Activated CD4-positive, alpha-beta T cell treated with anti-CD3 and anti-CD28 coated beads, Interleukin-2, Interleukin-6, amounts not matched to agents 100 ng/mL and 50 ng/mL, durations not matched to agents 16 hours and 8 hours (primary cell): ENCODE data around the gene PRSS57.
A peak's percentile ranks its signal among the peaks of the same experiment; 100 is the strongest.
"Not testable (repeated sequence)": the region's sequence is repeated elsewhere in the genome, so short reads cannot be mapped to it uniquely, and the experiment has no call there.

ENCODE experiments used
- DNase-seq: peaks from one replicate; pipeline ENCODE4 v3.0.0-alpha.2; 2020

PRSS57 gene

GRCh38 chr19:695352-695949, at the start of gene PRSS57:
Gene PRSS57, minus strand, starts transcription at chr19:695452. Its CDS starts 22 bp downstream, at chr19:695430.
- no peak for DNase-seq

DNA sequence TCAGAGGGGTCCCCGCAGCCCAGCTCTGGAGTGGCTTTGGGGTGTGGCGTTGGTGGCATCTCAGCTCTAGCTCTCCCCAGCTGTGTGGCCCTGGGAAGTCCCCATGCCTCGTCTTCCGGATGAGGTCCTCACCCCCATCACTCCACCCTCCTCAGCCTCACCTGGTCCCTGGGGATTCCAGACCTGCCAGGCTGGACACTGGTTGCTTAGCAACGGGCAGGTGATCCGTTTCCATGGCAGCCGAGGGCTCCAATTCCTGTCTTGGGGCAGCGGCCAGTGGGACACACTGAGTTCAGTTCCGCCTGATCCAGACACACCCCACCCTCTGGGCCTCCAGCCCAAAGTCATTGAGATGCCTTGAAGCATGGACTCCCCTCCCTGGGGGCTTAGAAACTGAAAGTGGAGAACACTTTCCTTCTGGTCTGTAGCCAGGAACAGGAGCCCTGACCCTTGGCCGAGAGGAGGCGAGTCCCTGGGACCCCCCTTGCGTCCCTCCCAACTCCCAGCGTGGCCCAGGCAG, 48.0 kb upstream of the PRSS57 start:
- no peak for DNase-seq

DNA sequence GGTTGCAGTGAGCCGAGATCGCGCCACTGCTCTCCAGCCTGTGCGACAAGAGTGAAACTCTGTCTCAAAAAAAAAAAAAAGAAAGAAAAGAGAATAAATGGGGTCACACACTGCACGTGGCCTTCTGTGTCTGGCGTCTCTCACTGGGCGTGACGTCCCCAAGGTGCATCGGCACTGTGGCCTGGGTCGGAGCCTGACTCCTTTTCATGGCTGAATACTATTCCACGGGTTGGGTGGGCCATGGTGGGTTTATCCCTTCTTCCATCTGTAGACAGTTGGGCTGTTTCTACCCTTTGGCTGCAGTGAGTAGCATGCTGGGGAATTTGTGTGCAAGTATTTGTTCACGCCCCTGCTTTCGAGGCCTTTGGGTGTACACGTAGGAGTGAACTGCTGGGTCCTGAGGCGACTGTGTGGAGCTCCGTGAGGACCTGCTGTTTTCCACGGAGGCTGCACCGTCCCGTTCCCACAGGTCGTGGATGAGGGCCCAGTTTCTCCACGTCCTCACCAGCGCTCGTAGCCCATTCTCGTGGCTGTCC, 47.4 kb upstream of the PRSS57 start:
- DNase-seq: no peak

DNA sequence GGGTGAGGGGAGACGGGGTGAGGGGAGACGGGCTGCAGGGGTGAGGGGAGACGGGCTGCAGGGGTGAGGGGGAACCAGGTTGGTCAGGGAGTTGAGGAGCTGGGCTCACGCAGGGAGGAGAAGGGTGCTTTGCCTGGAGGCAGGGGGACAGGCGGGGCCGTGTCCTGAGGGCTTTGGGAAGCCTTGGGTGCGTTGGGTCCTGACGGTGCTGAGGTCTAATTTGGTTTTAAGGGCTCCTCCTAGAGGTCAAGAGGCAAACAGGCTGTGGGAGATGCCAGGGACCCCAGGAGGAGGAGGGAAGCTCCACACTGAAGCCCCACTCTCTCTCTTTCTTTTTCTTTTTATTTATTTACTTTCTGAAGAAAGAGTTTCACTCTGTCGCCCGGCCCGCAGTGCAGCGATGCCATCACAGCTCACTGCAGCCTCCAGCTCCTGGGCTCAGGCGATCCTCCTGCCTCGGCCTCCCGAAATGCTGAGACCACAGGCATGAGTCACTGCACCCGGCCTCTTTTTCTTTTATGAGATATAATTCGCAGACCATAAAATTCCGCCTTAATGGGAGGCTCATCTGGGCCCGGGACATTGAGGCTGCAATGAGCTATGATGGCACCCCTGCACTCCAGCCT, 46.4 kb upstream of the PRSS57 start:
- peak; percentile 8 for DNase-seq

DNA sequence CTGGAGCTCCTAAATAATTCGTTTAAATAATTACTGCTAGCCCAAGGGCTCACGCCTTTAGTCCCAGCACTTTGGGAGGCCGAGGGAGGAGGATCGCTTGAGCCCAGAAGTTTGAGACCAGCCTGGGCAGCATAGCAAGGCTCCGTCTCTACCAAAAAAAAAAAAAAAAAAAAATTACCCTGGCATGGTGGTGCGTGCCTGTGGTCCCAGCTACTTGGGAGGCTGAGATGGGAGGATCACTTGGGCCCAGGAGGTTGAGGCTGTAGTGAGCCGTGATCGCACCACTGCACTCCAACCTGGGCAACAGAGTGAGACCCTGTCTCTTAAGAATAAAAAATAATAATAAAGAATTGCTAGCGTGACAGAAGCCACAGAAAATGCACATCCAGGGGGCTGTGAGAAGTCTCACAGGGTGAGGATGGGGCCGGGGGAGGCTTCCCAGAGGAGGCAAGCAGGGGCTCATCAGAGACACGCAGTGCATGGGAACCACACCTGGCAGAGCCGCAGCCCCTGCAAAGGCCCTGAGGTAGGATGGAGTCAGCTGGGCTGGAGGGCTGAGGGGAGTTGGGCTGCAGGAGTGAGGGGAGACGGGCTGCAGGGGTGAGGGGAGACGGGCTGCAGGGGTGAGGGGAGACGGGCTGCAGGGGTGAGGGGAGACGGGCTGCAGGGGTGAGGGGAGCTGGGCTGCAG, 45.7 kb upstream of the PRSS57 start:
- not testable (repeated sequence) for DNase-seq

DNA sequence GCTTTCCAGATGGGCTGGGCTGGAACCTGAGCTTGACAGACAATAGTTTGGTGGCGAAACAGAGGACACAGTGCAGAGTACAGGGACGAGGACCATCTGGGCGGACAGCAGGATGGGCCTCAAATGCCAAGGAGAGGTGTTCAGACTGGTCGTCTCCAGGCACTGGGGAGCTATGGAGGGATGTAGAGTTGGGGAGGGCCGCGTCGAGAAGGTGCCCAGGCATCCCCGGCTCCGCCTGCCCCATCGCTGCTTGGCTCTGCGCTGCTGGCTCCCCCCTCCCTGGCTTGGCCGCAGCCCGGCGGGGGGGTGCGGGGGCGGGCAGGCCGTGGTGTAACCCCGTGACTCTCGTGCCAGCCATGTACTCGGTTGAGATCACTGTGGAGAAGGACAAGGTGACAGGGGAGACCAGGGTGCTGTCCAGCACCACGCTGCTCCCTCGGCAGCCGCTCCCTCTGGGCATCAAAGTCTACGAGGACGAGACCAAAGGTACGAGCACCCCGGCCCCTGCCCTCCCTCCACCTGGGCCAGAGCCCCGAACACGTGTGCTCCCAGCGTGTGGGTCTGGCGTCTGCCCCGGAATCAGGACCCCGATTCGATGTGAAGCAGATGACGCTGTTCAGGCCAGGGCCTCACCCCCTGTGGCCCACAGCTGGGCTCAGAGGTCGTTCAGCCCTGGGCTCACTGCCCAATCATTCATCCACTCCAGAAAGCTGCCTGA, 44.9 kb upstream of the PRSS57 start:
- DNase-seq: no peak

DNA sequence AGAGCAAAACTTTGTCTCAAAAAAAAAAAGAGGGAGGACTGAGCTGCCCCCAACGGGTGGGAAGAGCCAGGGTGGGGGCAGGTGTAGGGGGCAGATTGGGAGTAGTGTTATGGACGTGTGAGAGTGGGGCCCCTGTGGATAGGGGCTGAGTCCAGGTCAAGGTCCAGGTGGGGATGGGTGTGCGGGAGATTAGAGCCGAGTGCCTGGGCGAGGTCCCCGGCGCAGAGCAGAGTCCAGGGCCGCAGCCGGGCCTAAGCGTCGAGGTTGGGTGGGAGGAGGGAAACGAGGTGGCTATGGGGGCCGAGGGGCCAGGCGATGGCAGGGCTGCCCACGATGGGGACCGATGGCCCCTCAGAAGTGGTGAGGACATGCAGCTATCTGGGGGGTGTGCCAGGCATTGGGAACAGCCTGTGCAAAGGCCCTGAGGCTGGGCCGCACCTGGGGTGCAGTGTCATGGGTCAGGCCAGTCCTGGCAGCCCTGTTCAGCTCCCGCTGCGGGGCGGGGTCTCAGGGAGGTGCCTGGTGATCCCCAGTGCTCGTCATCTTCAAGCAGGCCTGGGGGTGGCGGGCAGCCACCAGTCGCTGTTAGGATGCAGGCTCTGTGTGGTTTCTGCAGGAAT, 43.4 kb upstream of the PRSS57 start:
- DNase-seq: no peak

DNA sequence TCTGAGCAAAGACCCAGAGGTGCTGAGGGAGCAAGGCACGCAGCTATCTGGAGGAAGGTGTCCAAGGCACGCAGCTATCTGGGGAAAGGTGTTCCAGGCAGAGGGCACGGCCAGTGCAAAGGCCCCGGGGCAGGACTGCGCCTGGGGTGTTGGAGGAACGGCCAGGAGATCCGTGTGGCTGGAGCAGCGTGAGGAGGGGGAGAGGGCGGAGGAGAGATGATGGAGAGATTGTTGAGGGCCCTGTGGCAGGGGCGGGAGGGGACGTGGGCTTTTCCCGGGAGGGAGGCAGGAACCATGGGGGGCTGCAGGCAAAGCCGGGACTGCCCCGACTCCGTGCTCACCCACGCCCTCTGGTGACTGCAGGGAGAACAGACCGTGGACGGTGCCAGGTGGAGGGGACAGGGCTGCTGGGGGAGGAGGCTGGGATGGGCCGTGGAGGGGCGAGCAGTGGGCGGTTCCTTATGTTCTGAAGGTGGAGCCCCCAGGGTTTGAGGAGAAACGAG, 42.4 kb upstream of the PRSS57 start:
- DNase-seq: peak; percentile 65

GRCh38 chr19:736125-736524, 40.9 kb upstream of the PRSS57 start:
- DNase-seq: no peak

GRCh38 chr19:734716-735115, 39.5 kb upstream of the PRSS57 start:
- no peak for DNase-seq

GRCh38 chr19:732148-733069, 37.2 kb upstream of the PRSS57 start:
- DNase-seq: no peak

DNA sequence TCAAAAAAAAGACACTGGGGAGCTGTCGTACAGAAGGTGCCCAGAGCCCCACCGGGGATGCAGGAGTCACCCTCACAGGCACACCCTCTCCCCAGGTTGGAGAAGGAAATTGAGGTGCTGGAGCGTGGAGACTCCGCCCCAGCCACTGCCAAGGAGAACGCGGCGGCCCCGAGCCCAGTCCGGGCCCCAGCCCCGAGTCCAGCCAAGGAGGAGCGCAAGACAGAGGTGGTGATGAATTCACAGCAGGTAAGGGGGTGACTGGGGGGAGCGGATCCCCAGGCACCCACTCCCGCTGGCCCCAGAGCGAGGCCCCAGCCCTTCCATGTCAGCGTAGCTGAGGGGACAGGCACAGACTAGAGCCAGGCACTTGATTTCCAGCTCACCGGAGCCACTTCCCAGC, 35.7 kb upstream of the PRSS57 start:
- no peak for DNase-seq

DNA sequence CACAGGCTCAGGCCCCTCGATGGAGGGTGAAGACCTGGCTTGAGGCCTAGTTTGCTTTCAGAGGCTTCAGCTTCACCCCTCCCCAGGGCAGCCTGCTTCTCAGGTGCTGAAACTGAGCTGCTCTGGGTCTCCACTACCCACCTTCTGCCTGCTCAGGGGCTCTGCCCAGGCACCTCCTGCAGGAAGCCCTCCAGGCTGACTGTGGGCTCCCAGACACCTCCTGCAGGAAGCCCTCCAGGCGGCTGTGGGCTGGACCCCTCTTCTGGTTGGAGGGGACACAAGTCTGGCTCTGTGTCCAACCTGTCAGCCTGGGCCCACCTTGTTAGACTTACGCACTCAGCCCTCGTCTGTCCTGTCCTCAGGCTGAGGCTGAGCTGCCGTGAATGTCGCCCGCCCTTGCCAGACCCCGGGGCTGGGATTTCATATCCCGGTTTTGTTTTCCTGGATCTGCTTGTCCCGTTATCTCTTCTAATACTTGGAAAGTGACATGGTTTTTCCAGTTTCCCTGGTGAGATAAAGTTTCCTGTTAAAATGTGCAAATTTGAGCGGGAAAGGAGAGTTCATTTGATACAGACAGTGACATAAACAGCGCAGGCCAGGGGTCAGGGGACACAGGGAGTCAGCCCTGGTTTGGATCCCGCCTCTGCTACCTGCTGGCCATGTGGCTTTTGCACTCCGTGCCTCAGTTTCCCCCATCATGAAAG, 34.9 kb upstream of the PRSS57 start:
- no peak for DNase-seq

DNA sequence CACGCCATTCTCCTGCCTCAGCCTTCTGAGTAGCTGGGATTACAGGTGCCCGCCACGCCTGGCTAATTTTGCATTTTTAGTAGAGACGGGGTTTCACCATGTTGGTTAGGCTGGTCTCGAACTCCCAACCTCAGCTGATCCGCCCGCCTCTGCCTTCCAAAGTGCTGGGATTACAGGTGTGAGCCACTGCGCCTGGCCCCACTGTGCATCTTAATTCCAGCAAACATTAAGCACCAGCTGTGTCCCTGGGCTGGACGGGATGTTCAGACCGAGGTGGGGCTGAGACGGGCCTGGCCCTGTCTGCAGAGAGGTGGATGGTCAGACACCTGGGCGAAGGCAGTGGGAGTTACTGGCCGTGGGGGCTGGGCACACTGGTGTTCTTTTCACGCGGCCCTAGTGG, 34.3 kb upstream of the PRSS57 start:
- not testable (repeated sequence) for DNase-seq

DNA sequence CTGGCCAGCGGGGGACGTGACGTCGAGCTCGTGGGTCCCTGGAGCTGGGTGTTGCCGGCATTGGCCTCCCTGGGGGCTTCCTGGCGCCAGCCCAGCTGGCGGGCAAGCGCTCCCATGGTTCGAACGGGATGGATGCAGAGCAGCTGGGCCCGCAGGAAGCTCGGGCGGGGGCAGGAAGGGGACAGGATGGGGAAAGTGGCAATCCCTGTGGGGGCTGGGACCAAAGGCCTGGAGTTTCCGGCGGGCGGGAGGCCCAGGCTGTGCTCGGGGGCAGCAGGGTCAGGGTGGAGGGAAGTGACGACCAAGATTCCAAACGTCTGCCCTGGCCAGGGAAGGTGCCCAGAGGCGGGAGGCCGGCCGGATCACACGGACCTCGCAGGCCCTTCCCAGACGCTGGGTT, 32.8 kb upstream of the PRSS57 start:
- DNase-seq: no peak

- DNase-seq: no peak
Observed at GRCh38 chr19:726993-727956, 32.0 kb upstream of the PRSS57 start.

DNA sequence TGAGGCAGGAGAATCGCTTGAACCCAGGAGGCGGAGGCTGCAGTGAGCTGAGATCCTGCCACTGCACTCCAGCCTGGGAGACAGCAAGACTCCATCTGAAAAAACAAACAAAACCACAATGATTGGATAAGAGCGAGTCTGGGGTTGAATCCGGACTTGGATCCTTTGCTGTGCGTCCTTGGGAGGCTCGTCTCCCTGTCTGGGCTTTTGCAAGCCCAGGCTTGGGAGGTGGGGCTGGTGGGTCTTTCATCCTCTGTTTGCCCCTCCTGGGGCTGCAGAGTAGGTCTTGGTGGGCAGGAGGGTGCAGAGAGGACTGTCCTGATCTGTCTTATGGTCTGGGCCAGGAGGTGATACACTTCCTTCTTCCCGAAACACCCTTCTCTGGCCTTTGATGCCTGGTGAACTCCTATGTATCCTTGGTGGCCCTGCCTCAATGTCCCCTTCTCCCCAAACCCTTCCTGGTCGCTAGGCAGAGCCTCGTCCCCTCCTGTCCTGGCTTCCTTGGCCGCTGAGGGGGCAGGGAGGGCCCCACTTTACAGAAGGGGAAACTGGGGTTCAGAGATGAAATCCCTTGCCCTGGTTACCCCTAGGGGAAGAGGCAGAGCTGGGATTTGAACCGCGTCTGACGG, 30.3 kb upstream of the PRSS57 start:
- DNase-seq: no peak

DNA sequence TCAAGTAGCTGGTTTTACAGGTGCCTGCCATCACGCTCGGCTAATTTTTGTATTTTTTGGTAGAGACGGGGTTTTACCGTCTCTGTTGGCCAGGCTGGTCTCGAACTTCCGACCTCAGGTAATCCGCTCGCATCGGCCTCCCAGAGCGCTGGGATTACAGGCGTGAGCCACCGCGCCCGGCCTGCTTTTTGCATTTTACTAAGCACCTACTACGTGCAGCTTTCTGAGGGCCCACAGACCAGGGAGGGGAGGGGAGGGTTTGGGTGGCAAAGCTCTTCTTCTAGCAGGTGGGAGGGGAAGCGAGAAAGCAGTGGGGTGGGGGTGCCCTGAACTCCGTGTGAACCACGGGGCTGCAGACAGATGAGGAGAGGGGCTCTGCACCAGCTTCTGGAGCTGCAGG, 28.5 kb upstream of the PRSS57 start:
- DNase-seq: no peak

- no peak for DNase-seq
Observed at GRCh38 chr19:723247-723646, 28.0 kb upstream of the PRSS57 start.
